Stimulated activated CD8-positive, alpha-beta memory T cell treated with anti-CD3 and anti-CD28 coated beads, Interleukin-7, amount 100 ng/mL, for 24 hours (primary cell): ENCODE data around the gene LRRC74A.

ENCODE experiments used
- DNase-seq: peaks from one replicate; pipeline ENCODE4 v3.0.0-alpha.2; 2020; ENCODE audit warnings: low read depth

LRRC74A gene

GRCh38 chr14:76826122-76826521, at the start of gene LRRC74A:
TSS of gene LRRC74A (plus strand) at chr14:76826408. CDS start at chr14:76826698, 290 bp downstream.
- no peak for DNase-seq

GRCh38 chr14:76776428-76777251, 49.6 kb upstream of the LRRC74A start:
- no peak for DNase-seq

GRCh38 chr14:76777721-76778120, 48.5 kb upstream of the LRRC74A start:
- DNase-seq, result no peak

- DNase-seq, result no peak
Observed at GRCh38 chr14:76778546-76779215, 47.5 kb upstream of the LRRC74A start.

- DNase-seq, result no peak
Observed at GRCh38 chr14:76779221-76780057, 46.8 kb upstream of the LRRC74A start.

GRCh38 chr14:76780058-76780345, 46.2 kb upstream of the LRRC74A start:
- no peak for DNase-seq

- DNase-seq, result no peak
Observed at GRCh38 chr14:76780360-76780759, 45.8 kb upstream of the LRRC74A start.

GRCh38 chr14:76780875-76781647, 45.1 kb upstream of the LRRC74A start:
- no peak for DNase-seq

- no peak for DNase-seq
Observed at GRCh38 chr14:76781648-76782051, 44.6 kb upstream of the LRRC74A start.

- DNase-seq, result no peak
Observed at GRCh38 chr14:76782115-76782884, 43.9 kb upstream of the LRRC74A start.

- DNase-seq, result no peak
Observed at GRCh38 chr14:76782885-76783566, 43.2 kb upstream of the LRRC74A start.

GRCh38 chr14:76784266-76784874, 41.8 kb upstream of the LRRC74A start:
- no peak for DNase-seq

- DNase-seq, result no peak
Observed at GRCh38 chr14:76784881-76785280, 41.3 kb upstream of the LRRC74A start.

GRCh38 chr14:76786601-76787000, 39.6 kb upstream of the LRRC74A start:
- DNase-seq, result no peak

GRCh38 chr14:76792422-76792821, 33.8 kb upstream of the LRRC74A start:
- DNase-seq, result no peak

GRCh38 chr14:76793324-76793723, 32.9 kb upstream of the LRRC74A start:
- DNase-seq, result no peak

GRCh38 chr14:76793956-76794355, 32.3 kb upstream of the LRRC74A start:
- DNase-seq, result no peak

- no peak for DNase-seq
Observed at GRCh38 chr14:76806446-76806845, 19.8 kb upstream of the LRRC74A start.

GRCh38 chr14:76808011-76808410, 18.2 kb upstream of the LRRC74A start:
- DNase-seq, result no peak

GRCh38 chr14:76808990-76809389, 17.2 kb upstream of the LRRC74A start:
- DNase-seq, result no peak
